ENCODE results near the gene SPATA31E1.

The SPATA31E1 gene

DNA sequence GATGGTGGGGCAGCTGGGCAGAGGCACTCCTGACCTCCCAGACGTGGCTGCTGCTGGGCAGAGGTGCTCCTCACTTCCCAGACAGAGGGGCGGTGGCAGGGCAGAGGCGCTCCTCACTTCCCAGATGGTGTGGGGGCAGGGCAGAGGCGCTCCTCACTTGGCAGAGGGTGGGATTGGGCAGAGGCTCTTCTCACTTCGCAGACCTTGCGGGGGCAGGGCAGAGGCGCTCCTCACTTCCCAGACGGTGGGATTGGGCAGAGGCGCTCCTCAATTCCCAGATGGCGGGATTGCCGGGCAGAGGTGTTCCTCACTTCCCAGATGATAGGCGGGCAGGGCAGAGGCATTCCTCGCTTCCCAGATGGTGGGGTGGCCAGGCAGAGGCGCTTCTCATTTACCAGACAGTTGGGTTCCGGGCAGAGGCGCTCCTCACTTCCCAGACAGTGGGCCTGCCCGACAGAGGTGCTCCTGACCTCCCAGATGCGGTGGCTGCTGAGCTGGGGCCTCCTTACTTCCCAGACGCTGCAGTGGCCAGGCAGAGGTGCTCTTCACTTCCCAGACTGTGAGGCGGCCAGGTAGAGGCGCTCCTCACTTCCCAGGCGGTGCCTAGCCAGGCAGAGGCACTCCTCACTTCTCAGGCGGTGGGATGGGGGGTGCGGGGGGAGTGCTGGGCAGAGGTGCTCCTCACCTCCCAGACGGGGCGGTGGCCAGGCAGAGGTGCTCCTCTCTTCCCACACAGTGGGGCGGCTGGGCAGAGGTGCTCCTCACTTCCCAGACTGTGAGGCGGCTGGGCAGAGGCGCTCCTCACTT lies 25.3 kb upstream of the SPATA31E1 start:
- TF ChIP-seq CTCF (conservative IDR thresholded peaks at IDR 0.05; ENCODE audit: low read length) = no peak
- no peak for DNase-seq (ENCODE audit: low read depth)
- H3K4me3 ChIP-seq (ENCODE audit: low read length) = no peak overlapping the region

- no peak for TF ChIP-seq CTCF (conservative IDR thresholded peaks at IDR 0.05; ENCODE audit: low read length)
- no peak for DNase-seq (ENCODE audit: low read depth)
- H3K4me3 ChIP-seq (ENCODE audit: low read length) = no peak overlapping the region
These were observed 24.7 kb upstream of the SPATA31E1 start for GRCh38 chr9:87857948-87858335.

DNA sequence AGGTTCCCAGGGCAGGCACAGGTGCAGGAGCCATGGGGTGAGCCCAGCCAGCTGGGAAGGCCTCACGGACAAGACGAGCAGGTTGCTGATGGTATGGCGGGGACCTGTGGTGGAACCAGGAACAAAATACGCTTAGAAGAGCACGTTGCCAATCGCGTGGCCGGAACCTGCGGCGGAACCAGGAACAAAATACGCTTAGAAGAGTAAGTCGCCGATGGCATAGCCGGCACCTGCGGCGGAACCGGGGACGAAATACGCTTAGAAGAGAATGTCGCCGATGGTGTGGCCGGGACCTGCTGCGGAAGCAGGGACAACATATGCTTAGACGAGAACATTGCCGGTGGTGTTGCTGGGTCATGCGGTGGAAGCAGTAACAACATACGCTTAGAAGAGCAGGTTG lies 23.5 kb upstream of the SPATA31E1 start:
- no peak for DNase-seq (ENCODE audit: low read depth)
- no peak for TF ChIP-seq CTCF (conservative IDR thresholded peaks at IDR 0.05; ENCODE audit: low read length)
- H3K4me3 ChIP-seq (ENCODE audit: low read length) = no peak overlapping the region

GRCh38 chr9:87859786-87860185 lies 22.9 kb upstream of the SPATA31E1 start:
- TF ChIP-seq CTCF (conservative IDR thresholded peaks at IDR 0.05; ENCODE audit: low read length) = no peak
- no peak overlapping the region for H3K4me3 ChIP-seq (ENCODE audit: low read length)
- DNase-seq (ENCODE audit: low read depth) = no peak

- DNase-seq (ENCODE audit: low read depth) = no peak
- TF ChIP-seq CTCF (conservative IDR thresholded peaks at IDR 0.05; ENCODE audit: low read length) = no peak
- no peak overlapping the region for H3K4me3 ChIP-seq (ENCODE audit: low read length)
These were observed 21.3 kb upstream of the SPATA31E1 start for GRCh38 chr9:87861332-87861731.

- DNase-seq (ENCODE audit: low read depth) = peak; percentile 75
- H3K4me3 ChIP-seq (ENCODE audit: low read length) = no peak overlapping the region
- TF ChIP-seq CTCF (conservative IDR thresholded peaks at IDR 0.05; ENCODE audit: low read length) = no peak
These were observed 20.0 kb upstream of the SPATA31E1 start for GRCh38 chr9:87862536-87863268.
